H1 (cell line): ENCODE measurements around the gene SND1.

Experiments used
- CREB1 ChIP-seq: IDR thresholded peaks from 2 replicates; pipeline ENCODE4 v1.6.1; 2012; ENCODE audit warnings: inconsistent platforms
- JUN ChIP-seq: IDR thresholded peaks from 2 replicates; pipeline ENCODE4 v1.6.1; 2011; ENCODE audit warnings: low read depth, mild to moderate bottlenecking, improper control_type of control experiment, low read length
- POLR2A ChIP-seq, 2 experiments: IDR thresholded peaks; 1 replicate in 1 of 2; 2 replicates in 1 of 2; pipeline ENCODE4 v1.6.1; 2011; ENCODE audit warnings: low read depth in 2 of 2, low read length in 2 of 2, mild to moderate bottlenecking in 2 of 2; ENCODE audit errors: control extremely low read depth in 1 of 2
- POLR2AphosphoS5 ChIP-seq: IDR thresholded peaks from 2 replicates; pipeline ENCODE4 v1.6.1; 2011; ENCODE audit warnings: low read depth, low read length
- SRF ChIP-seq: IDR thresholded peaks from 2 replicates; pipeline ENCODE4 v1.6.1; 2011; ENCODE audit warnings: mild to moderate bottlenecking, low read depth, low read length, moderate library complexity
- TEAD4 ChIP-seq: IDR thresholded peaks from 2 replicates; pipeline ENCODE4 v1.6.1; 2012; ENCODE audit warnings: low read depth, low read length, inconsistent platforms, mixed read lengths
- YY1 ChIP-seq: IDR thresholded peaks from 2 replicates; pipeline ENCODE4 v1.6.1; 2011; ENCODE audit warnings: low read depth, mild to moderate bottlenecking, low read length
- ZNF274 ChIP-seq: IDR thresholded peaks from 2 replicates; pipeline ENCODE4 v1.7.0; 2012; ENCODE audit warnings: low read length, borderline replicate concordance; ENCODE audit errors: extremely low read depth
- TF ChIP-seq, protein P1 (sequence below), 3 experiments: IDR thresholded peaks; 1 replicate in 2 of 3; 2 replicates in 1 of 3; pipeline versions ENCODE4 v1.5.1 to v1.6.1; 2011; ENCODE audit warnings: low read length in 3 of 3, mild to moderate bottlenecking in 3 of 3, inconsistent platforms in 2 of 3, low read depth in 1 of 3, moderate library complexity in 1 of 3; ENCODE audit not compliant: insufficient read depth in 1 of 3; ENCODE audit errors: control extremely low read depth in 1 of 3

DNA sequence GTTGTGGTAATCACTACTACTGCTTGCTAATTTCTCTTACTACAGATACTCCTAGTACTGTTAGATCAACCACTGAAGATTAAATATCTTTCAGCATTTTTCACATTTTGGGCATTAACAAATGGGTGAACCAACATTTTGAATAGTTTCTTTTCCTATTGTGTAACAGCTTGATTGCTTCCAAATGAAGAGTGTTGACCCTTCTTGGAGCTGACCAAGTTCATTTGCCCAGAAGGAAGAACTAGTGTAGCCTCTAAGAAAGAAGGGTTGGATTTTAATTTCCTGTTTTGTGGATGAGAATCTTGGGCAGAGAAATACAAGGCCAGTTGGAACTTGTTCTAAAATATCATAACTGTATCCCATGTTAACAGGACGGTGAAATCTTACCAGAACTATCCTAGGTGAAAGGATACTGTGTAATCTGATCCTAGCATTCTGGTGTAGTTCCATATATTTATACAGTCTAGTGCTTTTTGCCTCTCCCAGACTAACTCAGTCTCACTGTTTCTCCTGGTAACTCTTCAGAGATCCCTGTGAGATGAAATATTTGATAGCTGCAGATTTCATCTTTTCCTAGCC lies 37.3 kb downstream of the SND1 start:
- no peak for TF ChIP-seq JUN
- no peak for TF ChIP-seq POLR2AphosphoS5
- no peak for TF ChIP-seq SRF
- TF ChIP-seq ZNF274 = no peak
- TF ChIP-seq, protein P1, sequence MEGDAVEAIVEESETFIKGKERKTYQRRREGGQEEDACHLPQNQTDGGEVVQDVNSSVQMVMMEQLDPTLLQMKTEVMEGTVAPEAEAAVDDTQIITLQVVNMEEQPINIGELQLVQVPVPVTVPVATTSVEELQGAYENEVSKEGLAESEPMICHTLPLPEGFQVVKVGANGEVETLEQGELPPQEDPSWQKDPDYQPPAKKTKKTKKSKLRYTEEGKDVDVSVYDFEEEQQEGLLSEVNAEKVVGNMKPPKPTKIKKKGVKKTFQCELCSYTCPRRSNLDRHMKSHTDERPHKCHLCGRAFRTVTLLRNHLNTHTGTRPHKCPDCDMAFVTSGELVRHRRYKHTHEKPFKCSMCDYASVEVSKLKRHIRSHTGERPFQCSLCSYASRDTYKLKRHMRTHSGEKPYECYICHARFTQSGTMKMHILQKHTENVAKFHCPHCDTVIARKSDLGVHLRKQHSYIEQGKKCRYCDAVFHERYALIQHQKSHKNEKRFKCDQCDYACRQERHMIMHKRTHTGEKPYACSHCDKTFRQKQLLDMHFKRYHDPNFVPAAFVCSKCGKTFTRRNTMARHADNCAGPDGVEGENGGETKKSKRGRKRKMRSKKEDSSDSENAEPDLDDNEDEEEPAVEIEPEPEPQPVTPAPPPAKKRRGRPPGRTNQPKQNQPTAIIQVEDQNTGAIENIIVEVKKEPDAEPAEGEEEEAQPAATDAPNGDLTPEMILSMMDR (IDR thresholded peaks at IDR 0.05; ENCODE audit: control extremely low read depth in 1 of 3, insufficient read depth in 1 of 3, low read depth in 1 of 3, low read length in 3 of 3) = no peak
- no peak for TF ChIP-seq TEAD4
- TF ChIP-seq POLR2A (IDR thresholded peaks at IDR 0.05; ENCODE audit: control extremely low read depth in 1 of 2, low read depth in 2 of 2, low read length in 2 of 2) = no peak
- no peak for TF ChIP-seq YY1
- TF ChIP-seq CREB1 = no peak
